Activated naive CD4-positive, alpha-beta T cell treated with anti-CD3 and anti-CD28 coated beads for 36 hours (primary cell): Measurements from ENCODE around the gene DESI2. TPM values are rescaled to one million over a fixed set of nuclear protein-coding genes. Genes with fewer than 3 reads are reported as not detected.

ENCODE experiments used
- CTCF ChIA-PET: fragments of 350-600 bp; sonication (Branson Sonifier 250); formaldehyde crosslinking; loops from one replicate; lab custom pipeline; 2021; ENCODE audit warnings: antibody characterized with exemption; lab: Charles Lee
- DNase-seq: peaks from one replicate; pipeline ENCODE4 v3.0.0-alpha.2; 2020
- H3K27ac Mint-ChIP-seq: one replicate; pipeline ENCODE4 v1.8.0; 2021; ENCODE audit warnings: mild to moderate bottlenecking, mixed read lengths
- H3K27me3 Mint-ChIP-seq: one replicate; pipeline ENCODE4 v1.8.0; 2021; ENCODE audit warnings: low read depth, mixed read lengths
- H3K36me3 Mint-ChIP-seq: one replicate; pipeline ENCODE4 v1.8.0; 2021; ENCODE audit warnings: low read depth, mixed read lengths
- H3K4me1 Mint-ChIP-seq: one replicate; pipeline ENCODE4 v1.8.0; 2021; ENCODE audit warnings: low read depth, mixed read lengths
- H3K4me3 Mint-ChIP-seq: one replicate; pipeline ENCODE4 v1.8.0; 2021; ENCODE audit warnings: mild to moderate bottlenecking, moderate library complexity, mixed read lengths
- H3K9me3 Mint-ChIP-seq: one replicate; pipeline ENCODE4 v1.8.0; 2021; ENCODE audit warnings: mixed read lengths
- intact Hi-C: fragments of 100-400 bp; cut with micrococcal nuclease; formaldehyde crosslinking; loops from one replicate; pipeline ENCODE4 v1.15.1; 2023
- total RNA-seq, 2 experiments: library from RNA; stranded (reverse); gene quantifications; one replicate each; pipeline ENCODE4 v1.2.3, GENCODE V29; 2021

Gene DESI2
- total RNA-seq, 2 experiments from 2014 or later: 31.7 to 32.5 TPM

DNA sequence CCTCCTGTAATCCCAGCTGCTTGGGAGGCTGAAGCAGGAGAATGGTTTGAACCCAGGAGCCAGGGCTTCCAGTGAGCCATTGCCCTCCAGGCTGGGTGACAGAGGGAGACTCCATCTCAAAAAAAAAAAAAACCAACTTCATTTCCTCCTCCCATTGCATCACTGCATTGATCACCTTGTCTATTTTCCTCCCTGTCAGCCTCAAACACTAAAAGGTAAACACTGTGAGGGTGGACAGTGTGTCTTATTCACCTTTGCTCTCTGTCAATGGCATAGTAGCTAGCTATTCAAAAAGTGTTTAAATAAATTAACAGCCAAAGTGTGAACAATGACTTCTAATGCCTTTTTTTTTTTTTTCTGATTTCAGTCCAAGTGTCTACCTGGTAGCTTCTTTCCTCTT lies 13.4 kb upstream of the DESI2 start:
- no peaks in the 10 kb centered on the region for H3K4me1 Mint-ChIP-seq
- H3K4me3 Mint-ChIP-seq: no peak overlapping the region
- no peaks in the 10 kb centered on the region for H3K36me3 Mint-ChIP-seq
- no peak for DNase-seq
- intact Hi-C loops: no loop called here
- H3K9me3 Mint-ChIP-seq: no peaks in the 10 kb centered on the region
- CTCF ChIA-PET: interaction anchor here (0.6 kb wide), 2 partner anchors 31 to 403 kb away, joined by 3 to 4 read pairs; no protein-coding TSS in a partner anchor
- H3K27me3 Mint-ChIP-seq: peaks cover 2% of the 10 kb centered on the region
- no peak overlapping the region for H3K27ac Mint-ChIP-seq

DNA sequence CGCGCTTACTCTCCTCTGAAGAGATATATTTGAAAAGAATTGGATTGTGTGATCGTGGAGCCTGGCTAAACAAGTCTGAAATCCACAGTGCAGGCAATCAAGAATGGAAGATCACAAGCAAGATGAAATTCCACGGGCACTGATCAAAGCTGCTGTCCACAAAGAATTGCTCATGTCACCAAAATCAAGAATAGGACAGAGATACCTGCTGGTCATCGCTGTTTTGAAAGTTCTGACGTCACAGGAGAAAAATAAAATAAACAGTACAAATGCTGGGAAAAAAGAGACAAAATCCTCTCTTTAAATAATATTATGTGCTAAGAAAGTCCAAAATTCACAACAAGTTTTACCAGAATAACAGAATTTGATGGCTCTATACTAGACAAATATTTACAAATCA lies 12.0 kb upstream of the DESI2 start:
- Mint-ChIP-seq H3K36me3 (no peaks in the 10 kb centered on the region), H3K27me3 (peaks cover 2% of the 10 kb centered on the region), H3K9me3 (no peaks in the 10 kb centered on the region), H3K27ac (no peak overlapping the region), H3K4me3 (no peak overlapping the region), H3K4me1 (no peaks in the 10 kb centered on the region)
- intact Hi-C loops: no loop called here
- DNase-seq: no peak
- CTCF ChIA-PET: no interaction called here

DNA sequence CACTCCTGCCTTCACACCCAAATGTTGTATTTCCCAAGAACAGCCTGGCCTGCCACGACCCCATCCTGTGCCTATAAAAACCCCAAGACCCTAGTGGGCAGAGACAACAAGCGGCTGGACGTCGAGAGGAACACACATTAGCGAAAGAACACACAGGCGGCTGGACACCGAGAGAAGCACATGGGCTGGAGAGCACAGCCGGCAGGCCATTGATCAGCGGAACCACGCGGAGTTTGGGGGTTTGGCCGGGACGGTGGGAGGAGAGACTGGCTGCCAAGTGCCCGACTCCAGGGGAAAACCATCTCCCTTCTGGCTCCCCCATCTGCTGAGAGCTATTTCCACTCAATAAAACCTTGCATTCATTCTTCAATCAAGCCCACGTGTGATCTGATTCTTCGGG lies 10.4 kb upstream of the DESI2 start:
- intact Hi-C loops: no loop called here
- no peaks in the 10 kb centered on the region for H3K4me1 Mint-ChIP-seq
- H3K27me3 Mint-ChIP-seq: peaks cover 2% of the 10 kb centered on the region
- DNase-seq: no peak
- H3K4me3 Mint-ChIP-seq: no peak overlapping the region
- CTCF ChIA-PET: no interaction called here
- H3K27ac Mint-ChIP-seq: no peak overlapping the region
- H3K36me3 Mint-ChIP-seq: no peaks in the 10 kb centered on the region
- no peaks in the 10 kb centered on the region for H3K9me3 Mint-ChIP-seq

DNA sequence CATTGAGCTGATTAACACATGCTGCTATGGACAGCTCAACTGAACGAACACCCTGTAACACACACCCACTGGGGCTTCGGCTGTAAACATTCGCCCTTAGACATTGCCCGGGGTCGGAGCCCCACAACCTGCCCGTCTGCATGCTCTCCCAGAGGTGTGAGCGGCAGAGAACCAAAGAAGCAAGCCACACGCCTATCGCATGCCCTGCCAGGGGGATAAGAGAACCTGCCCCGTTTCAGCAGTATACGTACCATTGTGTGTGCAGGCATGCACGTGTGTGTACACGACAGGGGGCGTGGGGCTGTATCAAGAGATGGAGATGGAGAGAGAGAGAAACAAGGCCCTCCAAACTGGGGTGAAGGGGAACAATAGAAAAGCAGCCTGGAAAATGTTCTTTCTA lies 9.9 kb upstream of the DESI2 start:
- H3K9me3 Mint-ChIP-seq: no peaks in the 10 kb centered on the region
- no peaks in the 10 kb centered on the region for H3K36me3 Mint-ChIP-seq
- no peaks in the 10 kb centered on the region for H3K4me1 Mint-ChIP-seq
- no peak overlapping the region for H3K4me3 Mint-ChIP-seq
- H3K27me3 Mint-ChIP-seq: peaks cover 2% of the 10 kb centered on the region
- no peak overlapping the region for H3K27ac Mint-ChIP-seq
- DNase-seq: no peak
- intact Hi-C loops: no loop called here
- CTCF ChIA-PET: no interaction called here

DNA sequence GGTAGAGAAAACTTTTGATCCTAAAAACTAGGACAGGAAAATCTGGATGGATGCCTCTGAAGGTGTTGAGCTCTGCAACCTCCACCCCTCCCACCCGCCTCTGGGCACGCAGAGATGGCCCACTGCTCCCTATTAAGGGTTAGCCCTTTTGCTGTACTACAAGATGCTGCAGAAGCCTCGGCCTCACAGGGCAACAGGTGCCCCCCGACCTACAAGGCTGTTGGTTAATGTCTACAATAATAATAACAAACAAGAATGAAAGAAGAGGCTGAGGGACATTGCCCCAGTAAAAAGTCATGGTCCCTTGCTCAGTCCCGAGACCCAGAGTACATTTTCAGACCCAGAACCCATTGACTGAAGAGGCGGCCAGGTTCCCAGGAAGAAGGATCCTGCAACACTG lies 7.5 kb upstream of the DESI2 start:
- Mint-ChIP-seq H3K27ac (no peak overlapping the region), H3K4me3 (no peak overlapping the region), H3K9me3 (no peaks in the 10 kb centered on the region), H3K4me1 (no peaks in the 10 kb centered on the region), H3K27me3 (peaks cover 2% of the 10 kb centered on the region), H3K36me3 (no peaks in the 10 kb centered on the region)
- no peak for DNase-seq
- CTCF ChIA-PET: no interaction called here
- intact Hi-C loops: no loop called here

DNA sequence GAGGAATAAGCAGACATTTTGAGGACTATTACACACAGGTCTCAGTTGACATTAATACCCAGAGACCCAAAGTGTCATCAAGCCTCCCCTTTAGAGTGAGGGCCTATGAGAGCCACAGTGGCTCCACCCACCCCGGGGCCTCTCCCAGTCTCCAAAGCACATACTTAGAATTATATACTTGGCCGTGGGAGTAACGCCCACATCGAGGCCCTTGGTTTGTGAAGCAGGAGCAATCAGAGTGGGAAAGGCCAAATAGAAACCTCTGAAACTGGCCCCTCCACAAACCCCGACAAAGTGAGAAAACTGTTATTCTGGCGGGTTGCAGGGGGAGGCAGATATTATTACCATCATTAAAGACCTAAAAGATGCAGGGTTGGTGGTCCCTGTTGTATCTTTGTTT lies 7.0 kb upstream of the DESI2 start:
- no peak overlapping the region for H3K4me3 Mint-ChIP-seq
- CTCF ChIA-PET: no interaction called here
- peaks cover 2% of the 10 kb centered on the region for H3K27me3 Mint-ChIP-seq
- H3K9me3 Mint-ChIP-seq: no peaks in the 10 kb centered on the region
- no peaks in the 10 kb centered on the region for H3K4me1 Mint-ChIP-seq
- H3K36me3 Mint-ChIP-seq: no peaks in the 10 kb centered on the region
- no peak overlapping the region for H3K27ac Mint-ChIP-seq
- DNase-seq: no peak
- intact Hi-C loops: no loop called here

DNA sequence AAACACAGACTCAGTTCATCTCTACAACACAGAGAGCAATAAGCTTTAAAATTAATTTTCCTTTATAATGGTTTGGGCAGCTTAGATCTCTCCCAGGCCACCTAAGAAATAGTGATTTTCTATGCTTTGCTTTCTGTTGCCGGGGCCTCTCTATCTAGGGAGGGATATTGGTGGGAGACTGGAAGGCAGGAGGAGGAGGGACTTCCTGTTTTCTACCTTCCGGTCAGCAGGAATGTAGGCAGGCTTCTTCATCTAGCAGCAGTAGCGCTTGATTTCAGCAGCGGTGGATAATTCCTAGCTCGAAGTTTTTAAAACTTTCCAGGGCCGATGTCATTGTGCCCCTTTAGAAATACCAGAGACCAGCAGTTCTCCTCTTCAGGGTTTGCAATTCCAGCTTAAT lies 5.1 kb upstream of the DESI2 start:
- Mint-ChIP-seq H3K27ac (no peak overlapping the region), H3K4me1 (peaks cover 9% of the 10 kb centered on the region), H3K9me3 (no peaks in the 10 kb centered on the region), H3K4me3 (no peak overlapping the region), H3K27me3 (no peaks in the 10 kb centered on the region), H3K36me3 (no peaks in the 10 kb centered on the region)
- intact Hi-C loops: no loop called here
- CTCF ChIA-PET: interaction anchor here (1.0 to 1.4 kb wide), 2 partner anchors 11 to 59 kb away, joined by 3 read pairs; no protein-coding TSS in a partner anchor
- DNase-seq: no peak

DNA sequence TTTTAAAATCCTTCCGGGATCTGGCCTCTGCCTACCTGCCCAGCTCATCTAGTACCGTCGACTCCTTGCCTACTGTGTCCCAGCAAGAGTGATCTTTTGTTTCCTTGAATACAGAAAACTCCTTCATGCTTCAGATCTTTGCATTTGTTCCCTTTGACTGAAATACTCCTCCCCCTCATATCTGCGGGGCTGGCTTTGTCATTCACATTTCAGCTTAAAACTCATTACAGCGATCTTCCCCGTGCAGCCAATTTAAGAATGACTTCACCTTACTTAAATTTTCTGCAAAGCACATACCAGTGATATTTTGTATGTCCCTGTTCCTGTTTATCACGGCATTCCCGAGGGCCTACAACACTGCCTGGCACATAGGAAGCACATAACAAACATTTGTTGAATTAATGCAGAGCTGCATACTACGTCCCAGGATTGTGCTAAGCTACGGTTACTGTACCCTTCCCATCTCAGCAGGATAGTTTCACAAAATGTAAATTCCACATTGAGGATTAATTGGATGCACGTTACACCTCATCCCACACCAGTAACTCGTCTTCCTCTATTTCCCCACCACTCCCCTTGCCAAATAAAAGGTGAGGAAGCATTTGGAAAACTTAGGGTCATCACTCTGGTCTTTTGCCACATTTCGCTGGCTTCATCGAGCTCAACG lies 837 bp upstream of the DESI2 start:
- CTCF ChIA-PET: interaction anchor here (0.6 to 1.7 kb wide), 2 partner anchors 48 to 149 kb away, joined by 6 to 7 read pairs; no protein-coding TSS in a partner anchor
- H3K4me1 Mint-ChIP-seq: peaks cover 10% of the 10 kb centered on the region
- intact Hi-C loops: loop anchor here (1.0 to 10.0 kb wide), 12 partner anchors 49 to 1913 kb away; partner anchors contain the start of genes AKT3, CATSPERE, CEP170 and CNST
- no peak for DNase-seq
- H3K9me3 Mint-ChIP-seq: no peaks in the 10 kb centered on the region
- H3K4me3 Mint-ChIP-seq: peak overlapping the region; percentile 82
- no peaks in the 10 kb centered on the region for H3K27me3 Mint-ChIP-seq
- H3K27ac Mint-ChIP-seq: peak overlapping the region; percentile 88
- peaks cover 4% of the 10 kb centered on the region for H3K36me3 Mint-ChIP-seq

DNA sequence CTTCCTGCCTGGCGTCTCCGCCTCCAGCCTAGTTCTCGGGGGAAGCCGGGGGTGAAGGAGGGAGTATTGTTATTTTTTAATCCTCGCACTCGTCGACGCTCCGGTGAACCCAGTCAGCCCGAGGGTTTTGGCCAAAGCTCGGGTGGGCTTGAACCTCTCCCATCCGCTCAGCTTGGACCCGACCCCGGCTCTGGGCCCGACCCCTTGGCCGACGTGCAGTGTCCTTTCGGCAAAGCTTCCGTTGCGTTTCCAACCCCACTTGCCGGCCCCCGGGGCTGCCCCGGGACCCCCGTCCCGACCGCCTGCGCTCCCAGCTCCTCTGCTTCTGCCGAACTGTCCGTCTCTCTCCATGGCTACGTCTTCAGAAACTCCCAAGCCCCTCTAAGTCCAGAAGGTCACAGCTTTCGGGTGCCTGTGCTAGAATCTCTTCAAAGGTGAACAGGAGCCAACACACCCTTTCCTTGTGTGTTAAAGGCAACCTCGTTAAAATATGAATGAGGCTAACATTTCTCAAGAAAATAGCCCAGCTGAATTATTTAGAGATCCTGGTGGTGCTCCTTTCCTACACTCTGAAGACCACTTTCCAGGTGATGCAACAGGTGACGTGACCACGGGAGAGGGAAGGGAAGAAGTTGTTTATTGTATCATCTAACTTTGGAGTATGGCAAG lies 647 bp downstream of the DESI2 start:
- no peak for DNase-seq
- CTCF ChIA-PET: interaction anchor here (0.7 to 1.0 kb wide), 4 partner anchors 15 to 148 kb away, joined by 3 to 4 read pairs (median 4); no protein-coding TSS in a partner anchor

DNA sequence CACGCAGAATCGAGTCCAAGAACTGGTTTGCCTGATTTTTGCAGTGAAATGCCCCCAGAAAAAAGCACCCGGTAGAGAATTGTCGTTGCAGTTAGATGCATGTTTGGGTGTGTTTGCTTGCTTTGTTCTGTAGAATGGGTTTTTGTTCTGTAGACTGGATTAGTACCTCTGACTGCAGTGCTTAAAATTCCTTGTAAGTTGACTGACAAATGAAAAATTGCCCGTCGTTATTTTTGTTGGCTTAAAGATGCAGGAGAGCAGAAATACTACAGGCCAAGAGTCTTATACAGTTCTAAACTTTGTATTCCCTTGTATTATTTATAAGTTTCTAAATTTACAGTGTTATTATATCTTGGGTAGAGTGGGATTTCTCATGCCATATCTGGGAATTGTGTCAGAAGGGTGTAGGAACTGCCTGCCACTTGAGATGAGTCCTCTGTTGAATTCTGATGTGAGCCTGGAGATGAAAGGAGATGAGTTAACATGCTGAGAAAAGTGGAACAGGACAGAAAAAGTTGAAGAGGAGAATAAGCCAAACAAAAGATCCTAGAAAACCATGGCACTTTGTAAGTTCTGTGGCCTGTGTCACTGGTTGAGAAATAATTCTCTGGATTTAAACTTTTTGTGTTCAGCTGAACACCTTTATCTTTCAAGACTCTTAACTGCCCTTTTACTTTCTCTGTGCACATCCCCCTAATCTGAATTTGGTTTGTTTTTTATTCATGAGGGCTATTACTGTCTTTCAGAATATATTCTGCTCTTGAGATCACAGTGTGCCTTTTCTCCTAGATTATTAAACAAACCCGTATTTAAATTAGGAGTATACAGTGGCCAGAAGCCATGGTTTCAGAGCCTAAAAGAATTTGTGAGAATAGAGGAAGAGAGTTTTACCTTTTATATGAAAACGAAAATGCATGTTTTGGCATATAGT lies 1.4 kb downstream of the DESI2 start:
- no peak for DNase-seq
- Mint-ChIP-seq H3K36me3 (peaks cover 19% of the 10 kb centered on the region), H3K4me3 (no peak overlapping the region), H3K27ac (no peak overlapping the region), H3K9me3 (no peaks in the 10 kb centered on the region), H3K4me1 (peaks cover 23% of the 10 kb centered on the region), H3K27me3 (no peaks in the 10 kb centered on the region)
- CTCF ChIA-PET: interaction anchor here (0.7 to 1.0 kb wide), 4 partner anchors 16 to 147 kb away, joined by 3 to 4 read pairs (median 4); no protein-coding TSS in a partner anchor
- intact Hi-C loops: loop anchor here (10.0 kb wide), 2 partner anchors 1680 to 1910 kb away; partner anchors contain the start of genes CNST and TFB2M

More for the DNA sequence above, 647 bp downstream of the DESI2 start:
- intact Hi-C loops: loop anchor here (1.0 to 10.0 kb wide), 6 partner anchors 76 to 1911 kb away; partner anchors contain the start of genes AKT3, CNST and TFB2M
- H3K36me3 Mint-ChIP-seq: peaks cover 16% of the 10 kb centered on the region
- H3K4me1 Mint-ChIP-seq: peaks cover 23% of the 10 kb centered on the region
- H3K9me3 Mint-ChIP-seq: no peaks in the 10 kb centered on the region
- no peak overlapping the region for H3K27ac Mint-ChIP-seq
- H3K4me3 Mint-ChIP-seq: no peak overlapping the region
- no peaks in the 10 kb centered on the region for H3K27me3 Mint-ChIP-seq

DNA sequence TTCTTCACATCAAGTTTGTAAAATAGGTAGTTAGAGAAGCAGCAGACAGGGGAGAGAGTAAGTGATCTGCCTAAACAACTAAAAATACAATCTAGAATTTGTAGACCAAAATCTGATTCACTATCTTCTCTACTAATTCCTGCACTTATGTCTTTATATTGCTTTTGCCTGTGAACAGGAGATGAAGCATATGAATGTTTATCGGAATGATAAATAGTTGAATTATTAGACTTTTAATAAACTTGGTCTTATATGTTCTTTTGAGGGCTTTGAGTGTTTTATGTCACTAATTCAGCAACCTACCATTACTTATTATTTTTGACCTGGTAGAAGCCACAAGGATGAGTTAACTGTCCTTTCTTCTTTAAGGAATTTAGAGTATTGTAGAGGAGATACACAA lies 2.3 kb downstream of the DESI2 start:
- intact Hi-C loops: loop anchor here (10.0 kb wide), 2 partner anchors 1680 to 1910 kb away; partner anchors contain the start of genes CNST and TFB2M
- Mint-ChIP-seq H3K9me3 (no peaks in the 10 kb centered on the region), H3K27ac (no peak overlapping the region), H3K36me3 (peaks cover 25% of the 10 kb centered on the region), H3K27me3 (no peaks in the 10 kb centered on the region), H3K4me1 (peaks cover 23% of the 10 kb centered on the region), H3K4me3 (no peak overlapping the region)
- CTCF ChIA-PET: interaction anchor here (0.7 kb wide), 1 partner anchor 146 kb away, joined by 3 read pairs; no protein-coding TSS in a partner anchor
- no peak for DNase-seq

DNA sequence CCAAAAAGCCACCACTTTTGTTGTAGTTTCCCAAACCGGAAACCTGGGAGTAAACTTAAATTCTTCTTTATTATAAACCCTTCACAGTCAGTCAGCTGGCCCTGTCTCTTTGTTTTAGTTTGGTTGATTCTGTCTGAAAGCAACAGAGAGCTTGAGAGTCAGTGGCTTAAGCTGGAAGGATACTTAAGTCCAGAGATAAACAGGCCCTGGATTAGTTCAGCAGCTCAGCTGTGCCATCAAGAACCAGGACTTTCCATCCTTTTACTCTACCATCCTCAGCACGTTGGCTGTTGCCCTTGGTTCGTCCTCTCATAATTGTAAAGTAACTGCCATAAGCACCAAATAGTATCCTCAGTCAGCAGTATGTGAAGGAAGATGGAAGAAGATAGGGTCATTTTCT lies 4.5 kb downstream of the DESI2 start:
- Mint-ChIP-seq H3K36me3 (peaks cover 33% of the 10 kb centered on the region), H3K27ac (no peak overlapping the region), H3K9me3 (peaks cover 3% of the 10 kb centered on the region), H3K4me3 (no peak overlapping the region), H3K27me3 (no peaks in the 10 kb centered on the region), H3K4me1 (peaks cover 15% of the 10 kb centered on the region)
- CTCF ChIA-PET: no interaction called here
- intact Hi-C loops: loop anchor here (10.0 kb wide), 2 partner anchors 1677 to 1907 kb away; partner anchors contain the start of genes CNST and TFB2M
- no peak for DNase-seq
